ENCODE data around the gene NDUFS7.

- TF ChIP-seq CTCF (conservative IDR thresholded peaks at IDR 0.05 in 1 of 2, IDR thresholded peaks at IDR 0.05 in 1 of 2; ENCODE audit: extremely low read depth in 1 of 2, insufficient read depth in 1 of 2, low read depth in 1 of 2, low read length in 2 of 2) (no peak), EZH2 (IDR thresholded peaks at IDR 0.05; ENCODE audit: borderline replicate concordance, low read length) (no peak)
These were observed 38.2 kb downstream of the NDUFS7 start for GRCh38 chr19:1421958-1422305.

All from mammary epithelial cell (primary cell).